Measurements from ENCODE around the gene FHIT.

- TF ChIP-seq SUZ12 (IDR thresholded peaks at IDR 0.05; ENCODE audit: extremely low read depth, insufficient read depth, insufficient read length) (no peak), YY1 (IDR thresholded peaks at IDR 0.05; ENCODE audit: insufficient read depth, insufficient read length) (no peak), ZNF274 (IDR thresholded peaks at IDR 0.05; ENCODE audit: low read depth, low read length) (no peak)
Observed at GRCh38 chr3:61110576-61110975, 140.7 kb downstream of the FHIT start.
